ENCODE data around the gene FAM89A.

Gene FAM89A

GRCh38 chr1:231040019-231040799 lies at the start of gene FAM89A:
Gene FAM89A, minus strand, starts transcription at chr1:231040254. Its CDS starts 43 bp downstream, at chr1:231040211.
- peak within 1 kb of the TSS; percentile 46; the same call in 1 of the 2 replicates for H3K27ac ChIP-seq
- TF ChIP-seq, protein P1, sequence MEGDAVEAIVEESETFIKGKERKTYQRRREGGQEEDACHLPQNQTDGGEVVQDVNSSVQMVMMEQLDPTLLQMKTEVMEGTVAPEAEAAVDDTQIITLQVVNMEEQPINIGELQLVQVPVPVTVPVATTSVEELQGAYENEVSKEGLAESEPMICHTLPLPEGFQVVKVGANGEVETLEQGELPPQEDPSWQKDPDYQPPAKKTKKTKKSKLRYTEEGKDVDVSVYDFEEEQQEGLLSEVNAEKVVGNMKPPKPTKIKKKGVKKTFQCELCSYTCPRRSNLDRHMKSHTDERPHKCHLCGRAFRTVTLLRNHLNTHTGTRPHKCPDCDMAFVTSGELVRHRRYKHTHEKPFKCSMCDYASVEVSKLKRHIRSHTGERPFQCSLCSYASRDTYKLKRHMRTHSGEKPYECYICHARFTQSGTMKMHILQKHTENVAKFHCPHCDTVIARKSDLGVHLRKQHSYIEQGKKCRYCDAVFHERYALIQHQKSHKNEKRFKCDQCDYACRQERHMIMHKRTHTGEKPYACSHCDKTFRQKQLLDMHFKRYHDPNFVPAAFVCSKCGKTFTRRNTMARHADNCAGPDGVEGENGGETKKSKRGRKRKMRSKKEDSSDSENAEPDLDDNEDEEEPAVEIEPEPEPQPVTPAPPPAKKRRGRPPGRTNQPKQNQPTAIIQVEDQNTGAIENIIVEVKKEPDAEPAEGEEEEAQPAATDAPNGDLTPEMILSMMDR (conservative IDR thresholded peaks at IDR 0.05), result no peak

- H3K27ac ChIP-seq, result no peak overlapping the region
- TF ChIP-seq, protein P1 (conservative IDR thresholded peaks at IDR 0.05), result no peak
Measured at GRCh38 chr1:231084353-231084752, 44.3 kb upstream of the FAM89A start.

DNA sequence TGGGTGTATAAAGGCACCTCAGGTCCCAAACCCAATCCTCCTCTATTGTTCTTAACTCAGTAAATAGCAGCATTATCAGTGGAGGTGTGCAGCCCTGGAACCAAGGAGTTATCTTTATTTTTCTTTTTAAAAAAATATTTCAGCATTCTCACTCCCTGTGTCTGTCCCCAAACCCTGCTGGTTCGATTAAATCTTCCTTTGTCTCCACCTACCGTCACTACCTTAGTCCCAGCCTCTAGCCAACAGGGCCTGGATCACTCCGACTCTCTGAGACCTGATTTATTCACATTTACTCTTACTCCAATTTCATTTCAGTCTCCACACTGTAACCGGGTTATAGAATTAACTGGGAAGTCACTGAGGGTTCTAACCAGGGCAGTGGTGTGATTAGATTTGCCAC lies 39.1 kb upstream of the FAM89A start:
- TF ChIP-seq, protein P1 (conservative IDR thresholded peaks at IDR 0.05), result no peak

DNA sequence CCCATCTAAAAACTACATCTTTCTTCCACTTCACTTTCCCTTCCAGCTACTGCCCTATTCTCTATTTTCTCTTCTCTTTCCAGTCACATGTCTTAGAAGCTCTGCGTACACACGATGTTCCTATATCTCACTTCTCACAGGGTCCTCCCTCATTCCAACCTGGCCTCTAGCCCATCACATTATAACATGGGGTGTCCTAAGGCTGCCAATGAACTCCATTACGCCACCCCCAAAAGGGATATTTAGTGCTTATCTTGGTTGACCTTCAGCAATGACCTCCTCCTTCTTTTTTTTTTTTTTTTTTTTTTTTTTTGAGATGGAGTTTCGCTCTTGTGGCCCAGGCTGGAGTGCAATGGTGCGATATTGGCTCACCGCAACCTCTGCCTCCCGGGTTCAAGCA lies 38.2 kb upstream of the FAM89A start:
- no peak overlapping the region for H3K27ac ChIP-seq
- TF ChIP-seq, protein P1 (conservative IDR thresholded peaks at IDR 0.05), result no peak

More for the DNA sequence above, 39.1 kb upstream of the FAM89A start:
- no peak overlapping the region for H3K27ac ChIP-seq

DNA sequence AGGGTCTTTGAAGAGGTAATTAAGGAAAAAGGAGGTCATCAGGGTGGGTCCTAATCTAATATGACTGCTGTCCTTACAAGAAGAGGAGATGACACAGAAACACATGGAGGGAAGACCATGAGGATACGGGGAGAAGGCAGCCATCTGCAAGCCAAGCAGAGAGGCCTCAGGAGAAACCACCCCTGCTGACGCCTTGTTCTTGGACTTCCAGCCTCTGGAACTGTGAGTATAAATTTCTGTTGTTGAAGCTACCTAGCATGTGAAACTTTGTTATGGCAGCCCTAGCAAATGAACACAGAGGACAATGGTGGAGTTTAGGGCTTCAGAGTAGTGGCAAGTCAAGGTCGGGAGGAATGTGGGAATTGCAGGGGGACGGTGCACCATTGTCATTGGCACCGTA lies 36.7 kb upstream of the FAM89A start:
- TF ChIP-seq, protein P1 (conservative IDR thresholded peaks at IDR 0.05), result no peak
- no peak overlapping the region for H3K27ac ChIP-seq

GRCh38 chr1:231075497-231075896 lies 35.4 kb upstream of the FAM89A start:
- no peak overlapping the region for H3K27ac ChIP-seq
- TF ChIP-seq, protein P1 (conservative IDR thresholded peaks at IDR 0.05), result no peak

GRCh38 chr1:231075020-231075419 lies 35.0 kb upstream of the FAM89A start:
- H3K27ac ChIP-seq, result no peak overlapping the region
- TF ChIP-seq, protein P1 (conservative IDR thresholded peaks at IDR 0.05), result no peak
